G401 (cell line): Measurements from ENCODE around the gene ADNP2. TPM values are rescaled to one million over a fixed set of nuclear protein-coding genes. Genes with fewer than 3 reads are reported as not detected.

ENCODE experiments used
- DNase-seq: peaks from one replicate; pipeline ENCODE4 v3.0.0-alpha.2; 2015; ENCODE audit warnings: low spot score
- in situ Hi-C: cut with HindIII; loops from 2 replicates; pipeline ENCODE4 v1.10.0; 2016; ENCODE audit warnings: low sequenced_read_pairs, mixed read lengths
- total RNA-seq: library from RNA; depleted of rRNA; stranded (reverse); fragments of >200 nt; shearing (Covaris generic); gene quantifications from 2 replicates; pipeline ENCODE4 v1.2.3, GENCODE V29; 2014

ADNP2 gene
- total RNA-seq, 1 experiment from 2014 or later: 27.3 TPM

GRCh38 chr18:80103231-80103630 lies 5.8 kb upstream of the ADNP2 start:
- no peak for DNase-seq
- in situ Hi-C loops: no loop called here

DNA sequence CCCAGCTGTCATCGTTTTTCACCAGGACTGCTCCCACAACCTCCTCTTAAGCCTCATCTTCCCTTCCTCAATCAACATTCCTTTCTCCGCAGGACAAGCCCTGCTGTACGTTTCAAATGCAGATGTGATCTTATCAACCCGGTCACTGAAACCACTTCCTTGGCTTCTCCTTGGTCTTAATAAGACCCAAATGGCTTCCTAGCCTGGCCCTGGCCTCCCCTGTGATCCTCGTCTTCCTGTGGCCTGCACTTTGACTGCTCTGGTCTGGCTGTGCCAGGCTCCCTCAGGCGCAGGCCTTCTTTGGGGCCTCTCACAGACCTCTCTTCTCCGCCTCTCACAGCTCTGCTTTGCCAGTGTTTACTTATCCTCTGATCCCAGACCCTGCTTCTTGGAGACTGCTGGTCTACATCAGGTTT lies 4.7 kb upstream of the ADNP2 start:
- in situ Hi-C loops: no loop called here

DNA sequence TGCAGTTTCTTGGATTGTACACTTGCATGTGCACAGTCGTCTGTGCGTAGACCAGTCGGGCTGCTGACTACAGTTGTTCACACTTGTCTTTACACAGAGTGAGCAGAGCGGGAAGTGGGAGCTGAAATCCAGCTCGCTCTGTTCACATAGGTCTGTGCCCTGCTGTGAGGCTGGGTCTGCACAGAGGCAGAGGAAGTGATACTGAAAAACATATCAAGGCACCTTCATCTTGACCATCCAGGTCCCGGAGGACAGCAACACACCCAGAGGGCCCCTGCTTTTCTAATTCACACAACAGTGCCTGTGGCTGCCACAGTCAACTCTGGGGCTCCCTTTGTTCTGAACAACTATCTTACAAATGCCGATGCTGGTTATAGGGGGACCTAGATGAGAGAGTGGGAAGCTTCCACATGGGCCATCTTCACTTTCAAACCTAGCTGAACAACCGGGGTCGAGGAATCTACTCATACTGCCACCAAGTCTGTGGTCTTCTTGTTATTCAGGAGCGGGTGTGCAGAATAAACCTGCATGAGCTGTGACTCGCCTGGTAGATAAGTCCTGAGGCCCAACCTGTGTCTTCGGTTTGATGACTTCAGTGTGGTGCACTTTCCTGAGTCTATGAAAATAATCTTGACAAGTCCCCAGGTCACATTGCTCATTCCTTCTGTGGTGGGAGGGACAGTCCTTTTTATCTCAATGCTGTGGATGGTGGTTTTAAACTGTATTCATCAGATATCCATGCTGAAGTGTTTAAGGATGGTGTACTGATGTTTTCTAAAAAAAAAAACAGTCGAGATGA lies 3.5 kb upstream of the ADNP2 start:
- in situ Hi-C loops: no loop called here
- no peak for DNase-seq

More for the DNA sequence above, 4.7 kb upstream of the ADNP2 start:
- DNase-seq: no peak

DNA sequence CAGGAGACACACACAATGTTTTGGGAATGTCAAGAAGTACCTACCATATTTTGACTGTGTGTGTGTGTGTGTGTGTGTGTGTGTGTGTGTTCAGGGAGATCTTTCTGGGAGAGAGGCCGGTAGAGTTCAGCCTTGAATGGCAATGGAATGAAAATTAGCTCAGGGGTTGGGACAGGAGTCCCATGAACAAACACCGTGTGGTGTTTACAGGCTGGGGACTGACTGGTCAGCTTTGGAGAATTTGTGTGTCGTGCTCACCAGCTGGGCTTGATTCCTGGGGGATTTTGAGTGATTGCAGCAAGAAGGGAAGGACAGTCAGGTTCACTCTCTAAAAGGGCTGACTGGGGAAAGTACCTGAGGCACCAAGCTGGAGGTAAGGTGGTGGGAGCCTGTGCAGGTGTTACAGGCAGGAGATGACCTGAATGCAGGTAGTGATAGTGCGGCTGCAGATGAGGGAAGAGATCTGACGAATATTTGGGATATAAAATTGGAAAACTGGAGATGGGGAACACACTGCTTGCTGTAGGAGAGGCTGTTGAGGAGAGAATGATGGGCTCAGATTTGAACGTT lies 2.5 kb upstream of the ADNP2 start:
- in situ Hi-C loops: no loop called here
- DNase-seq: peak; percentile 21

DNA sequence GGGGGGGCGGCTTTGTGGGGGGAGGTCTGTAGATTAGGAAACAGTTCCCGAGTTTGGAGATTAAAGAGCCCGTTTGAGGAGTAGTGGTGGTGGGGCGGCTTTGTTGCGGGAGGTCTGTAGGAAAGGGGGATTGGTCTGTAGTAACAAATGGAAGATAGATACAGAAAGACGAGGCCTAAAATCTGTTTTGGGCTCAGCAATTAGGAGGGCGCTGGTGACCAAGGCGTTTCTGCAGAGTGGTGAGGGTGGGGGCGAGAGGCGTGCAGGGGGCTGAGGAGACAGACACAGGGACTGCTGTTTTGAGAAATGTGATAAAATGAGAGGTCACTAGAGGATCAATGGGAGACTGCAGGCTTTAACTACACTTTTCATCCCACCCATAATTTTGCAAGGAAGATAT lies 1.6 kb upstream of the ADNP2 start:
- peak; percentile 15 for DNase-seq
- in situ Hi-C loops: no loop called here

DNA sequence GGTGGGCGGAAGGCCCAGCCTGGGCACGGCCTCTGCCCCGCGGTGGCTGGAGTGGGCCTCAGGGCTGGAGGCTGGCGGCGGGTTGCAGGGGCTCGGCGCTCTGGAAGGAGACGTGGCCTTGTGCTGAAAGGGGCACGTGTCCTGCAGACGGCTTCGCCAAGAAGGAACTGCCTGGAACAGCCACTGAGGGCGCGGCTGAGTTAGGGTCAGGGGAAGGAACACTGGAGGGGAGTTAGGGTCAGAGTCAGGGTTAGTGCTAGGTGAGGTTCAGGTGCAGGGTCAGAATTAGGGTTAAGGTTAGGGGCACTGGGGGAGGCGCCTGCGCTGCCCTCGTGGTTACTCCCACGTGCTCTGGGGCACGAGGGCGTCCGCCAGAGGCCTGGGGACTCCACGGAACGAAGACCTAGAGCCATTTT lies 933 bp upstream of the ADNP2 start:
- DNase-seq: no peak
- in situ Hi-C loops: no loop called here

DNA sequence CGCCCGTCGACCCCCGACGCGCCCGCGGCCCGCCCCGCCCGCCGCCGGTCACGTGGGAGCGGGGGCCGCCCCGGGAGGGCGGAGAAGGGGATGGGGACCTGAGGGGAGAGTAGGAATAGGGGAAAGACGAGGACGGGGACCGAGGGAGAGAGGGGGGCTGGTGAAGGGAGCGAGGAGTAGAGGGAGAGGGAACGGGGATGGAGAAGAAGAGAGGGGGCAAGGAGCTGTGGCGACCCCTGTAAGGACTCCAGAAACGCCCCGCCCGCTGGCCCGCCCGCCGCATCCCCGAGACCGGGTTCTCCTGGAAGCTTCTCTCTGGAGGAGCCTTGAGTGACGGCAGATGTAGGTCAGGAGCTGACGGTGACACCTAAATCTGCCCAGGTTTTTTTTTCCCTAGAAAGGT lies 615 bp downstream of the ADNP2 start:
- peak; percentile 54 for DNase-seq
- in situ Hi-C loops: no loop called here

DNA sequence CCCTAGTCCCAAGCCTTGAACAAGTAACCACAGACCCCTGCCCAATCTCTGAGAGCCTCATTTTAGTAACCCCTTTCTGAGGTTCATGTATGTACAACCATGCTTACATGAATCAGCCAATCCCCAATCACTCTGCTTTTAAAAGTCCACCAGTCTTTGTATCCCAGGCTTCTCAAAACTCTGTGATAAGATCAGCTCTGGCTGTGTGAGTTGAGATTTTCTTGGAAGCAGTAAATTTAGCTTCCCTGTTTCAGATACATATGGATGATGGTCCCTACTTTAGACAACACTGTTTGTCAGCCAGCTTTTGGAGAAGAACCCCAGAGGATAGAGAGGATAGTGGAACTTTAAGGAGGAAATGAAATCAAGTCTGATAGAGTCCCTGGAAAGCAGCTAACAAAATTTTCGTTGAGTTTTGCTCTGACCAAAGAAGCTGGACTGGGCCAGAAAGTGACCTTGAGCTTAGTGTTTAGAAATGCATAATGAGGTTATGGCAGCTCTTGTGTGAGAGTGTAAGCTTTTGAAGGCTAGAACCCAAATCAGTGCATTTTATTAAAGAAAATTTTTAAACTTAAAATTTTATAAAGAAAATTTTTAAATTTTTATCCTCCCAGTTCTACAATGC lies 3.7 kb downstream of the ADNP2 start:
- DNase-seq: no peak
- in situ Hi-C loops: no loop called here

DNA sequence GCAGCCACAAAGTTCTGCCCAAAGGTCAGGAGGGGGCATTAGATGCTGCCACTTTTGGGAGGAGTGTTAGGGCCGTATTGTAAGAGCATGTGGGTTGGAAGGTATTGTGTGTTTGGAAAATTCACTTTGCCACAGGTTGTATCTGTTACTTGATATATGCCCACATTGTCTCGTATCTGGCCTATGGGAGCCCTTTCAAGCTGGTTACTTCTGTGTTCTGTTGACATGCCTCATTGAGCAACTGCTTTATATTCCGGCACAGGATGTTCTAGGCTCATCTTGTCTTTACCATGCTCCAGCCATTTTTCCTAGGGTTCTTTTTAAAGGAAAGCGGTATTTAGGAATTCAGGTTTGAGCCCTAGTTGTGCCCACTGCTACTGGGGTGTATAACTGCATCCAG lies 6.0 kb downstream of the ADNP2 start:
- in situ Hi-C loops: no loop called here
- no peak for DNase-seq

DNA sequence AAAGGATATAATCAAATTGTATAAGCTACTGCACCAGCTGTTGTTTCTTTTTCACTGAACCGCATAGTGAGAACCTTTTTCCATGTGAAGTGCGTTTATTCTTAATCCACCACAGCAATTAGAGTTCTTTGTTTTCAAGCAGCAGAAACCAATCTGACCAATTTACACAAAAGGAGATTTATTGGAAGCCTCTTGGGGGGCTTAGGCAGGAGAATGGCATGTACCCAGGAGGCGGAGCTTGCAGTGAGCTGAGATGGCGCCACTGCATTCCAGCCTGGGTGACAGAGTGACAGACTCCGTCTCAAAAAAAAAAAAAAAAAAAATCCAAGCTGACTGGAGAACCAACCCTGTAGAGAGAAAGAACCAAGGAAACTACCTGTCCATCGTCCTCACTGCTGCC lies 10.0 kb downstream of the ADNP2 start:
- in situ Hi-C loops: no loop called here
- no peak for DNase-seq

GRCh38 chr18:80120932-80121331 lies 11.9 kb downstream of the ADNP2 start:
- in situ Hi-C loops: no loop called here
- DNase-seq: no peak

DNA sequence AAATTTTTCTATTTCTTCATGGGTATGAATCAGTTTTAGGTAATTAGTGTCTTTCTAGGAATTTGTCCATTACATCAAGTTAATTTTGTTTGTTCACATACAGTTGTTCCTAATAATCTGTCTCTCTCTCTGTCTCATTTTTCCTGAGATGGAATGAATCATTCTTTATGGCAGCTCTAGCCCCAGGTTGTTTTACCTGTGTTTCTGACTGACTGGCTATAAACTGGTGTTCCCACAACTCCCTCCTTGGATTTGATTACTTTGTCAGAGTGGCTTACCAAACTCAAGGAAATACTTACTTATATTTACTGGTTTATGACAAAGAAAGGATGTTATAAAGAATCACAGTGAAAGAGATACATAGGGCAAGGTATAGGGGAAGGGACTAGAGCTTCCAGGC lies 15.1 kb downstream of the ADNP2 start:
- DNase-seq: no peak

DNA sequence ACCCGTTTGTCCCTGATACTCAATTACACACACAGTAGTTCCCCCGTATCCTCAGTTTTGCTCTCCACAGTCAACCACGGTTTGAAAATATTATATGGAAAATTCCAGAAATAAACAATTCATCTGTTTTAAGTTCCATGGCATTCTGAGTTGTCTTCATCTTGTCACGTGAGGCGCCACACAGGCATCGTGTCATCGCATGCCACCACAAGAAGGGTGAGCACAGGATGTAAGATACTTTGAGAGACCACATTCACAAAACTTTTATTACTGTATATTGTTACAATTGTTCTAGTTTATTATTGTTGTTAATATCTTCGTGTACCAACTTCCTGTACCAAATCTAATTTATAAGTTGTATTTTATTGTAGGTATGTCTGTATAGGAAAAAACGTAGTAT lies 17.7 kb downstream of the ADNP2 start:
- DNase-seq: no peak
- in situ Hi-C loops: no loop called here

More for the DNA sequence above, 15.1 kb downstream of the ADNP2 start:
- in situ Hi-C loops: no loop called here

DNA sequence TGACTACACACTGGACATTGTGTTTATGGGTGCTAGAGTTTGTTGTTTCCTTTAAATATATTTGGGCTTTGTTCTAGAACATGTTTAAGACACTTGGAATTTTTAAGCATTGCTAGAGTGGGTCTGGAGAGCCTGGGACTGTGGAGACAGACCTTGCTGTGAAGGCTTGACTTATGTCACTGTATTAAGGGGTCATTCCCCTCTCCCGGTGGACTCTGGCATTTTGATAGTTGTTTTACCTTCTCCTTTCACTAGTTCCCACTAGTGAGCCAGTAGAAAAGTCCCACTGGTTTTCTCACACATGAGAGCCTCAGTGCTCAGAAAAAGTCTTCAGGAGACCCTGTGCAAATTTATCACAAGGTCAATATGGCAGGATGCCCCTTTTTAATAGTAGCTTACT lies 18.6 kb downstream of the ADNP2 start:
- DNase-seq: no peak
- in situ Hi-C loops: no loop called here

DNA sequence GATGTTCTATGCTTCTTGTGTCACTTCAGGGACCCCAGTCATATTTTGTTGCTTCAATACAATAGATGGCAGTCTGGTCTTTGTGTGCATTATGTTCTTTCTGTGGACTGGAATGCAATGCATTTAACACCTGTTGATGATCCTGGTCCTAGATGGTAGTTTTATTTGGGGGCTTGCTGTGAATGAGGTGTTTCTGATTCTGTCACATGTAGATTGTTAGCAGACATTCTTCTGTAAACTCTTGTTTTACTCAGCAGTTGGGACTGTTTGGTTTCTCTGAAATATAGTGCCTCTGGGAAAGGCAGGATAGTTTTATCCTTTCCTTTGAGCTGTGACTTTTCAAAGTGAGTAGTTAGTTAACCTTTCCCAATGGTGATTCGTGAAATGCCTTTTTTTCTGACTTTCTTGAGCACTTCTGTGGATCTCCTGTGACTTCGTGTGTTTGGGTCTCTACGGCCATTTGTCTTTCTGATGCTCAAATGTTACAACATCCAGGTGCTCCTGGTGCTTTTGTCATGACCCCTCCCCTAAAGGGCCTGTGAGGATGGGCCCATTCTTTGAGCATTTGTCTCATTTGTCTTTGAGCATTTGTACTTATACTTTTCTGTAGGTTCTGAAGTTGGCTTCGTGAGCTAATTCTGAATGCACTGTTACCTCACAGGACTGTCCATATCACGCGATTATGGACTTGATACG lies 20.8 kb downstream of the ADNP2 start:
- no peak for DNase-seq
- in situ Hi-C loops: no loop called here

- no peak for DNase-seq
- in situ Hi-C loops: no loop called here
Observed at GRCh38 chr18:80130555-80130954, 21.5 kb downstream of the ADNP2 start.

- no peak for DNase-seq
- in situ Hi-C loops: no loop called here
Observed at GRCh38 chr18:80132180-80132812, 23.2 kb downstream of the ADNP2 start.

- in situ Hi-C loops: no loop called here
- no peak for DNase-seq
Observed at GRCh38 chr18:80133124-80133523, 24.1 kb downstream of the ADNP2 start.

- DNase-seq: no peak
- in situ Hi-C loops: no loop called here
Observed at GRCh38 chr18:80135136-80135535, 26.1 kb downstream of the ADNP2 start.

- in situ Hi-C loops: no loop called here
- DNase-seq: no peak
Observed at GRCh38 chr18:80136679-80137078, 27.6 kb downstream of the ADNP2 start.
